Smooth muscle cell (in vitro differentiated cells): Measurements from ENCODE around the gene ADCY6. TPM values are rescaled to one million over a fixed set of nuclear protein-coding genes. Genes with fewer than 3 reads are reported as not detected.

Experiments
- DNase-seq: peaks from one replicate; lab custom pipeline; 2025; ENCODE audit not compliant: unreplicated experiment; lab: John Stamatoyannopoulos, UW
- H2AFZ ChIP-seq: fragments of 200-600 bp; sonication (generic); 2 replicates; pipeline ENCODE4 v1.6.0; 2016; ENCODE audit warnings: antibody characterized with exemption, low read depth, mild to moderate bottlenecking
- H3F3A ChIP-seq: fragments of 200-600 bp; sonication (generic); 2 replicates; pipeline ENCODE4 v1.6.0; 2017; ENCODE audit warnings: antibody characterized with exemption, low read depth
- H3K27ac ChIP-seq: fragments of 200-600 bp; sonication (generic); 2 replicates; pipeline ENCODE4 v1.5.1; 2016; ENCODE audit warnings: low read depth, mild to moderate bottlenecking
- H3K27me3 ChIP-seq: fragments of 200-600 bp; sonication (generic); 2 replicates; pipeline ENCODE4 v1.6.1; 2016; ENCODE audit warnings: low read depth, mild to moderate bottlenecking
- H3K36me3 ChIP-seq: fragments of 200-600 bp; sonication (generic); 2 replicates; pipeline ENCODE4 v1.5.1; 2016; ENCODE audit warnings: low read depth
- H3K4me1 ChIP-seq: fragments of 200-600 bp; sonication (generic); 2 replicates; pipeline ENCODE4 v1.5.1; 2016; ENCODE audit warnings: low read depth
- H3K4me2 ChIP-seq: fragments of 200-600 bp; sonication (generic); 2 replicates; pipeline ENCODE4 v1.6.0; 2016; ENCODE audit warnings: mild to moderate bottlenecking
- H3K4me3 ChIP-seq: fragments of 200-600 bp; sonication (generic); 2 replicates; pipeline ENCODE4 v1.5.1; 2016; ENCODE audit warnings: mild to moderate bottlenecking
- H3K79me2 ChIP-seq: fragments of 200-600 bp; sonication (generic); 2 replicates; pipeline ENCODE4 v1.6.0; 2016; ENCODE audit warnings: low read depth, mild to moderate bottlenecking
- H3K9ac ChIP-seq: fragments of 200-600 bp; sonication (generic); 2 replicates; pipeline ENCODE4 v1.6.0; 2016; ENCODE audit warnings: low read depth
- H3K9me3 ChIP-seq: fragments of 200-600 bp; sonication (generic); replicated peaks from 2 replicates; pipeline ENCODE4 v1.5.1; 2016; ENCODE audit warnings: low read depth
- H4K20me1 ChIP-seq: fragments of 200-600 bp; sonication (generic); 2 replicates; pipeline ENCODE4 v1.6.0; 2016; ENCODE audit warnings: low read depth
- CTCF ChIP-seq: fragments of 200-600 bp; sonication (generic); IDR thresholded peaks from 2 replicates; pipeline ENCODE4 v1.5.1; 2017; ENCODE audit warnings: borderline replicate concordance, mild to moderate bottlenecking, antibody characterized with exemption; ENCODE audit not compliant: insufficient read depth, poor library complexity, severe bottlenecking
- WGBS: methylation state at CpG from one replicate; pipeline ENCODE4 v1.1.7; 2016; ENCODE audit warnings: low lambda C conversion rate; 5-methylcytosine and 5-hydroxymethylcytosine counted together
- microRNA-seq: library from miRNA; unstranded; fragments of <30 nt; microRNA quantifications from one replicate; pipeline ENCODE4, GENCODE V29; 2016; ENCODE audit warnings: borderline number of aligned reads
- polyA plus RNA-seq: library from polyadenylated mRNA; unstranded; fragments of >200 nt; fragmentation: Nextera tagmentation; extraction: Ambion mirVana; gene quantifications from 2 replicates; pipeline ENCODE4 v1.2.1, GENCODE V29; 2016
- small RNA-seq: library from RNA; depleted of rRNA; stranded (forward); fragments of <200 nt; gene quantifications from one replicate; pipeline ENCODE3, GENCODE V24; 2014
- total RNA-seq: library from RNA; depleted of rRNA; stranded (reverse); fragments of >200 nt; gene quantifications from 2 replicates; pipeline ENCODE4 v1.2.3, GENCODE V29; 2014

Gene ADCY6
- total and polyA plus RNA-seq, 2 experiments from 2014 or later: 21.5 to 23.4 TPM

GRCh38 chr12:48716493-48717251 is 72.2 kb downstream of the ADCY6 start, which contains the start of gene CCNT1:
Gene CCNT1 (minus strand): TSS chr12:48716707. CDS start chr12:48716675, 32 bp downstream.
- TF ChIP-seq CTCF: no peak
- no peaks in the 10 kb centered on the region for H3K9me3 ChIP-seq
- DNase-seq: peak; percentile 96
- H3K36me3 ChIP-seq: no peaks in the 10 kb centered on the region
- H4K20me1 ChIP-seq: peaks cover 33% of the 10 kb centered on the region
- H2AFZ ChIP-seq: peak within 1 kb of the TSS; percentile 95
- peaks cover 22% of the 10 kb centered on the region for H3K4me1 ChIP-seq
- H3K27me3 ChIP-seq: no peaks in the 10 kb centered on the region
- WGBS: under 1% methylated on average over 61 of the region's 61 CpGs
- peaks cover 44% of the 10 kb centered on the region for H3K79me2 ChIP-seq
- no peaks in the 10 kb centered on the region for H3F3A ChIP-seq
- peak within 1 kb of the TSS; percentile 97 for H3K27ac ChIP-seq
- peak within 1 kb of the TSS; percentile 97 for H3K9ac ChIP-seq
- peak within 1 kb of the TSS; percentile 84 for H3K4me3 ChIP-seq
- peak within 1 kb of the TSS; percentile 85 for H3K4me2 ChIP-seq

Small RNA genes within 50 kb of the gene (microRNA-seq; reads per million reads assigned to microRNA genes)
- gene MIR4701: not detected

Small RNA genes within 50 kb of the gene (small RNA-seq; reads per million reads assigned to genes)
- gene MIR4701 (not detected), gene RF00019 (not detected)

Other genes starting within 250 kb of the ADCY6 start
- gene LALBA, start 219.0 kb downstream of the ADCY6 start, total RNA-seq: not detected in 2 replicates
- not detected in 2 replicates for gene LALBA, start 219.0 kb downstream of the ADCY6 start, polyA plus RNA-seq
- gene KANSL2, start 106.9 kb downstream of the ADCY6 start, total RNA-seq: 40.7 and 79.0 TPM in 2 replicates
- gene KANSL2, start 106.9 kb downstream of the ADCY6 start, polyA plus RNA-seq: 27.9 and 29.7 TPM in 2 replicates
- 38.4 and 39.7 TPM in 2 replicates for gene CCNT1, start 72.4 kb downstream of the ADCY6 start, total RNA-seq
- gene CCNT1, start 72.4 kb downstream of the ADCY6 start, polyA plus RNA-seq: 7.5 and 8.6 TPM in 2 replicates
- 16.7 and 18.5 TPM in 2 replicates for gene CACNB3, start 29.4 kb upstream of the ADCY6 start, total RNA-seq
- 21.7 and 33.4 TPM in 2 replicates for gene CACNB3, start 29.4 kb upstream of the ADCY6 start, polyA plus RNA-seq
- 51.7 and 68.9 TPM in 2 replicates for gene DDX23, start 63.1 kb upstream of the ADCY6 start, total RNA-seq
- 41.6 and 44.9 TPM in 2 replicates for gene DDX23, start 63.1 kb upstream of the ADCY6 start, polyA plus RNA-seq
- 0.13 TPM in 1 of 2 replicates, not detected in the other for gene RND1, start 76.8 kb upstream of the ADCY6 start, total RNA-seq
- gene RND1, start 76.8 kb upstream of the ADCY6 start, polyA plus RNA-seq: 0.50 and 1.6 TPM in 2 replicates
- 36.1 and 55.7 TPM in 2 replicates for gene FKBP11, start 136.4 kb upstream of the ADCY6 start, total RNA-seq
- 190 and 217 TPM in 2 replicates for gene FKBP11, start 136.4 kb upstream of the ADCY6 start, polyA plus RNA-seq
- gene ARF3, start 168.4 kb upstream of the ADCY6 start, total RNA-seq: 57.0 and 59.9 TPM in 2 replicates
- 53.3 and 67.7 TPM in 2 replicates for gene ARF3, start 168.4 kb upstream of the ADCY6 start, polyA plus RNA-seq
- gene WNT10B, start 182.6 kb upstream of the ADCY6 start, total RNA-seq: 0.13 and 0.49 TPM in 2 replicates
- gene WNT10B, start 182.6 kb upstream of the ADCY6 start, polyA plus RNA-seq: 0.14 and 1.2 TPM in 2 replicates
- not detected in 2 replicates for gene WNT1, start 189.2 kb upstream of the ADCY6 start, total RNA-seq
- gene WNT1, start 189.2 kb upstream of the ADCY6 start, polyA plus RNA-seq: not detected in 2 replicates
- 0.13 and 1.8 TPM in 2 replicates for gene DDN, start 210.3 kb upstream of the ADCY6 start, total RNA-seq
- gene DDN, start 210.3 kb upstream of the ADCY6 start, polyA plus RNA-seq: 0.03 and 1.2 TPM in 2 replicates
- 61.5 and 62.6 TPM in 2 replicates for gene PRKAG1, start 229.7 kb upstream of the ADCY6 start, total RNA-seq
- 39.4 and 42.5 TPM in 2 replicates for gene PRKAG1, start 229.7 kb upstream of the ADCY6 start, polyA plus RNA-seq